Measurements from ENCODE around the gene DDO.
"Not testable (repeated sequence)": the region's sequence is repeated elsewhere in the genome, so short reads cannot be mapped to it uniquely, and the experiment has no call there.

The DDO gene

GRCh38 chr6:110351986-110352385 is 63.4 kb downstream of the DDO start:
- Histone ChIP-seq H3K4me1 (no peaks in the 10 kb centered on the region), H4K20me1 (no peaks in the 10 kb centered on the region), H3K9ac (no peak overlapping the region), H3K27ac (no peak overlapping the region), H3K9me3 (replicated peaks in 1 of 11) (peaks cover 4 to 14% (median 7%) of the 10 kb centered on the region in 11 experiments), H3K4me3 (no peak overlapping the region), H3K27me3 (peaks cover 10 to 22% (median 17%) of the 10 kb centered on the region in 11 experiments), H3K36me3 (peaks cover 0 to 2% (median 0%) of the 10 kb centered on the region in 11 experiments; a peak in 1 of 22 replicates), H3K4me2 (no peak overlapping the region)
- TF ChIP-seq Cebpa-rat (IDR thresholded peaks at IDR 0.05), result no peak

GRCh38 chr6:110351546-110351945 is 63.8 kb downstream of the DDO start:
- no peak overlapping the region for H3K9ac ChIP-seq
- H3K27ac ChIP-seq, result no peak overlapping the region
- no peaks in the 10 kb centered on the region for H4K20me1 ChIP-seq
- peaks cover 6 to 18% (median 12%) of the 10 kb centered on the region in 11 experiments for H3K27me3 ChIP-seq
- no peaks in the 10 kb centered on the region for H3K4me1 ChIP-seq
- no peak overlapping the region for H3K4me2 ChIP-seq
- no peaks in the 10 kb centered on the region for H3K36me3 ChIP-seq
- no peak overlapping the region for H3K4me3 ChIP-seq
- H3K9me3 ChIP-seq (replicated peaks in 1 of 11), result peaks cover 0 to 10% (median 2%) of the 10 kb centered on the region in 11 experiments; a peak in 18 of 22 replicates
- TF ChIP-seq Cebpa-rat (IDR thresholded peaks at IDR 0.05), result no peak

GRCh38 chr6:110350593-110350992 is 64.8 kb downstream of the DDO start:
- not testable (repeated sequence) for H3K9ac ChIP-seq; H3K27me3 ChIP-seq; H4K20me1 ChIP-seq; H3K4me1 ChIP-seq; H3K4me2 ChIP-seq; H3K9me3 ChIP-seq (replicated peaks in 1 of 11); H3K36me3 ChIP-seq; H3K27ac ChIP-seq; H3K4me3 ChIP-seq

- no peak overlapping the region for H3K4me2 ChIP-seq
- no peaks in the 10 kb centered on the region for H4K20me1 ChIP-seq
- no peaks in the 10 kb centered on the region for H3K36me3 ChIP-seq
- H3K4me1 ChIP-seq, result no peaks in the 10 kb centered on the region
- no peaks in the 10 kb centered on the region for H3K27me3 ChIP-seq
- H3K4me3 ChIP-seq, result no peak overlapping the region
- no peak overlapping the region for H3K9ac ChIP-seq
- no peak overlapping the region for H3K27ac ChIP-seq
- no peak for TF ChIP-seq Cebpa-rat (IDR thresholded peaks at IDR 0.05)
- 0 out of 22 replicates have a peak, but pooled peaks cover 0 to 4% (median 0%) of the 10 kb centered on the region in 11 experiments for H3K9me3 ChIP-seq (replicated peaks in 1 of 11)
These were observed 66.2 kb downstream of the DDO start for GRCh38 chr6:110348961-110349690.

GRCh38 chr6:110345025-110345424 is 70.3 kb downstream of the DDO start:
- H3K4me1 ChIP-seq, result peaks cover 0 to 6% (median 0%) of the 10 kb centered on the region in 10 experiments; a peak in 1 of 20 replicates
- no peaks in the 10 kb centered on the region for H3K36me3 ChIP-seq
- no peak overlapping the region for H3K4me3 ChIP-seq
- no peak overlapping the region for H3K4me2 ChIP-seq
- H3K27ac ChIP-seq, result no peak overlapping the region
- 0 out of 22 replicates have a peak, but pooled peaks cover 0 to 4% (median 0%) of the 10 kb centered on the region in 11 experiments for H3K9me3 ChIP-seq (replicated peaks in 1 of 11)
- TF ChIP-seq Cebpa-rat (IDR thresholded peaks at IDR 0.05), result no peak
- no peaks in the 10 kb centered on the region for H3K27me3 ChIP-seq
- no peaks in the 10 kb centered on the region for H4K20me1 ChIP-seq
- H3K9ac ChIP-seq, result no peak overlapping the region

GRCh38 chr6:110342759-110343158 is 72.6 kb downstream of the DDO start:
- Histone ChIP-seq H3K4me2 (no peak overlapping the region), H4K20me1 (no peaks in the 10 kb centered on the region), H3K36me3 (no peaks in the 10 kb centered on the region)

More at GRCh38 chr6:110342759-110343158, 72.6 kb downstream of the DDO start:
- TF ChIP-seq Cebpa-rat (IDR thresholded peaks at IDR 0.05), result no peak
- no peak overlapping the region for H3K27ac ChIP-seq
- no peak overlapping the region for H3K4me3 ChIP-seq
- H3K4me1 ChIP-seq, result peaks cover 0 to 6% (median 0%) of the 10 kb centered on the region in 10 experiments; a peak in 1 of 20 replicates
- no peaks in the 10 kb centered on the region for H3K27me3 ChIP-seq
- H3K9ac ChIP-seq, result no peak overlapping the region
- 0 out of 22 replicates have a peak, but pooled peaks cover 0 to 4% (median 0%) of the 10 kb centered on the region in 11 experiments for H3K9me3 ChIP-seq (replicated peaks in 1 of 11)

Data from BLaER1 treated with 17β-estradiol and CSF1 and Interleukin-3, amounts not matched to agents 10 nM and 100 nM (cell line).